HG03196 (cell line): Measurements from ENCODE around the gene GNPTG.

Experiments
- ATAC-seq: cut with Tn5 transposase; IDR thresholded peaks from one replicate; pipeline ENCODE4 v1.9.1; 2021; ENCODE audit not compliant: unreplicated experiment

Gene GNPTG

GRCh38 chr16:1367486-1368174 is 15.9 kb downstream of the GNPTG start:
- no peak for ATAC-seq

GRCh38 chr16:1371054-1371978 is 19.6 kb downstream of the GNPTG start:
- no peak for ATAC-seq

- no peak for ATAC-seq
Measured at GRCh38 chr16:1372292-1372950, 20.7 kb downstream of the GNPTG start.

DNA sequence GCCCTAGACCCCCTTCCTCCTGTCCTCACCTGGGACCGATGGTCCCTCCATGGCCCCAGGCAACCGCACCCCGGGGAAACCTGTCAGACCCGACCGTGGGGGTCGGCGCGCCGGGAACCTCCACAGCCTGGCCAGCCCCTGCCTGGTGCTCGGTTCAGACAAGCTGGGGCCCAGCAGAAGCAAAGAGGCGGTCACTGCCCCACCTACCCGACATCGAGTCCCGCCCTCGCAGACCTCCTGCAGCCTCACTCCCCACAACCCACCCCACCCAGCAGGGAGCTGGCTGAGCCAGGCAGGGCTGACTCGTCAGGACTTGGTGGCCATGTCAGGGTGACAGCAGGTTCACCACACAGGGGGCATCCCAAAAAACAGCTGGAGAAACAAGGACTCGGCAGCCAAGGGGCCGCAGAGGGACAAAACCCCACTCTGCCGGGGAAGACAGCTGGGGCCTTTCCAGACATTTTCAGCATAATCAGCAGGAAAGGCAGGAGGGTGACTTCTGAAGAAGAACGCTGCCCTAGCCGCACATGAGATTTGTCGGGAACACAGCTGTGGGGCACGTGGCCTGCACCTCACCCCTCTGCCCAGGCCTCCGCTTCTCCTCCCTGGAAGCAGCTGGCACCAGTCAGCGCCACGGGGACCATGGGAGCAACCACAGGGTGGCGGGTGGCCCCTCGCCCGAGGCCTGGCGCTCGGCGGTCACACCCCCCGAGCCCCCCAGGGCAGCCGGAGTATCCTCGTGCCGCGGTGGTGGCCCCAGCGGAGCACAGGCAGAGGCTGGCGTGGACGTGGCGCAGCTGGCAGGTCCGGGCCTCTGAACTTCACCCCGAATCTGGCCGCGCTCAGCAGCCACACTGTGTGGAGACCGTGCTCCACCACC is 22.9 kb downstream of the GNPTG start:
- ATAC-seq, result no peak

DNA sequence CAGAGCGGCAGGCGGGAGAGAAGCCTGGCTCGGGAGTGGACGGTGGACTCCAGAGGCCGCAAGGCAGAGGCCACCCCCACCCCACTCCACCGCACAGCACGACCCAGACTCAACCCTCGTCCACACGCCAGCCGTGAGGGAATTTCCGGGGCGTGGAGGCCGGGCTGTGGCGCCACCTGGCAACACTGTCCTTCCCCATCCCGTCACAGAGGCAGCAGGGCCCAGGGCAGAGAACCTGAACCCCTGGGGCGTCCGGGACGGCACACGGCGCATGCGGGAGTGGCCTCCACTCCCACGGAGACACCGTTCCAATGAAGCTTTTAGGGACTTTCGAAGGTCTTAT is 23.5 kb downstream of the GNPTG start:
- ATAC-seq, result no peak

DNA sequence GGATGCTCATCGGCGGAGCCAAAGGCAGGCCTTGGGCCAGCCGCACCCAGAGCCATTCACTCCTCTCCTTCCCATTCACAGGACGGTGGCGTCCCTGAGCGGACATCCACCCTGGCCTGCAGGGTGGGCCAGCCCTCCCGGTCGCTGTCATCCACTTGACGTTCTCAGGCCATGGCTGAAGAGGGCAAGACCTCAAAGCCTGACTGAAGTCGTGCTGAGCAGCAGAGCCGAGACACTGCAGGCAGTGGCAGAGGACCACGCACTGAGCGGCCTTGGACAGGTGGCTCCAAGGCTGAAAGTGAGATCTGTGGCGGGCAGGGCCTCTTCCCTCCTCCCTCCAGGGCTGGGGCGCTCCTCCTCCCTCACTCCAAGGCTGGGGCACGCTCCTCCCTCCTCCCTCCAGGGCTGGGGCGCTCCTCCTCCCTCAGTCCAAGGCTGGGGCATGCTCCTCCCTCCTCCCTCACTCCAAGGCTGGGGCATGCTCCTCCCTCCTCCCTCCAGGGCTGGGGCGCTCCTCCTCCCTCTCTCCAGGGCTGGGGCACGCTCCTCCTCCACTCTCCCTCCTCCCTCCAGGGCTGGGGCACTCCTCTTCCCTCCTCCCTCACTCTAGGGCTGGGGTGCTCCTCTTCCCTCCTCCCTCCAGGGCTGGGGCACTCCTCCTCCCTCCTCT is 24.1 kb downstream of the GNPTG start:
- no peak for ATAC-seq

GRCh38 chr16:1377406-1378010 is 25.8 kb downstream of the GNPTG start:
- ATAC-seq, result no peak

DNA sequence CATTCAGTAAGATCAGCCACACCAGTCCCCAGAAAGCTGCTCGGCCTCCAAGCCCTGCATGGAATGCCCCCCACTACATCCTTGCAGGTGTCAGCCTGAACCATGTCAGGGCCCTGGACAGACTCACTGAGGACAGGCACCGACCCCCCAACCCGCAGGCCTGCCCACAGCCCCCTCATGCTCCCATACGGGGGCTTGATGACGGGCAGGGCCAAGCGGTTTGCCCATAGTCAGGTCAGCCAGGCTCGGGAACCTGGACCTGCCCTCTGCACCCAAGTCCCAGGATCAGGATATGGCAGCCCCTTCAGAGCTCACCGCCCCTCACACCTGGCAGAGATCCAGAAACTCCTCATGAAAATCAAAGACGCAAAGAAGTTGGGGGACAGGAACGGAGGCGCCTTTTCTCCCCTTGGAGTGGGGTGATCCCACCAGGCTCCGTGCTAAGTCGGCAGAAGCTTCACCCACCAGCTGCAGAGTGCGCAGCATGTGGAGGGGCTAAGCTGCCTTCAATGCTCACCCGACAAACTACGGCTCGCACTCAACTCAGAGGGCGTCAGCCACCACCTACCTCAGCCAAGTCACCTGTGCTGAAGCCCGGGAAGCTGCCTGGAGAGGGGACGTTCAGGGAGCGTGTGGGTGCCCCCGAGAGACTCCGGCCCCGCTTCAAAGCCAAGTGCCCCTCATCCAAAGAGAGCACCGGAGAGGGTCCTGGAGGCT is 26.5 kb downstream of the GNPTG start:
- ATAC-seq, result no peak

DNA sequence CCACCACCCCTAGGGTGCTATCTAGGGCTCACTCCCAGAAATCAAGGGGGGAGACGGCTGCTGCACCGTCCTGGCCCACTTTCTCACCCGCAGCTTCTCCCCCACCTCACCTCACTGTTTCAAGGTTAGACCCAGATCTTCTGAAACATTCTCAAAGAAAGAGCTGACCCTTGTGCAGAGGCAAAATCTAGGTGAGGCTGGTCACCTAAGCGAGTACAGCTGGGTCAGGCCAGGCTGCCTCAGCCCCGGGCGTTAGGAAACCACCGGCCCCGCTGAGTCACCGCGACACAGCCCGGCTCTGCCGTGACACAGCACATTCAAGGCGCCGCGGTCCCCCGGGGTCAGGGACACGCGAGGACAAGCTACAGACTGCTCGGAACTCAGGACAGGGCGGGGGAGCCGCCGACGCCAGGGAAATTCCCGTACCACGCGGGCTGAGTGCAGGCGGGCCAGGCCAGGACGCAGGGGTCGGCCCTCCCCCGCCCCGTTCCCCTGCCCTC is 27.1 kb downstream of the GNPTG start:
- ATAC-seq, result no peak

- no peak for ATAC-seq
Measured at GRCh38 chr16:1379304-1380076, 27.8 kb downstream of the GNPTG start.

DNA sequence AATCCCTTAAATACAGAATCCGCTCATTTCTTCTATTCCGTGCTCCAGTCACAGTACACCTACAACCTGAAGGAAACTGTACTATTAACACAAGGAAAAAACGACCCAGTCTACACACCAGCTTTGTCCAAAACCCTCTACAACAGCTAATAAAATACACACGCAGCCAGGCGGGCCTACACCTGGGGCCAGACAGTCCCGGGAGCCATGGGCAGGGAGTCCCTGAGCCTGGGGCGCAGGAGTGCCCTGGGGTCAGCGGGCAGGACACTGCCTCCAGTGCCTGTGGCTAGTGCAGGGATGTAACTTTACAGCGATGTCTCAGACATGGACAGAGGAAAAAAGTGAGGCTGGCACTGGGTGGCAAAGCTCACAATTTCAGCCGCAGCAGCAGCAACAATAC is 28.5 kb downstream of the GNPTG start:
- ATAC-seq, result no peak

- no peak for ATAC-seq
Measured at GRCh38 chr16:1381612-1382406, 30.1 kb downstream of the GNPTG start.

GRCh38 chr16:1383556-1383955 is 31.8 kb downstream of the GNPTG start:
- ATAC-seq, result no peak

DNA sequence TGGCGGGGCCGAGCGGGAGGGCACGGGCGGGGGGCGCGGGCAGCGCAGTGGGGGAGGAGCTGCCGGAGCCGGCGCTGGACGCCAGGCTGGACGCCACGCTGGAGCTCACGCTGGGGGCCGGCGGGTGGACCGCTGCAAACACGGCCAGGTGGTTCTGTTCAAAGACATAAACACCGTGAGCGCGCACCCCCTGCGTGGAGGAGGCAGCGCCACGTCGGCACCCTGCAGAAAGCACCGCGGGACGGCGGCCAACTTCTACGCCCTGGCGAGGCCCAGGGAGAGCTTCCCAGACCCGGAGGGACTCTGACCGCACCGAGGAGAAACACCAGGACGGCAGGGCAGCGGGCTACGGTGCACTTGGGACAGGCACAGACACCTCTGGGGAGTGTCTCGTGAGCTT is 33.5 kb downstream of the GNPTG start:
- ATAC-seq, result no peak

DNA sequence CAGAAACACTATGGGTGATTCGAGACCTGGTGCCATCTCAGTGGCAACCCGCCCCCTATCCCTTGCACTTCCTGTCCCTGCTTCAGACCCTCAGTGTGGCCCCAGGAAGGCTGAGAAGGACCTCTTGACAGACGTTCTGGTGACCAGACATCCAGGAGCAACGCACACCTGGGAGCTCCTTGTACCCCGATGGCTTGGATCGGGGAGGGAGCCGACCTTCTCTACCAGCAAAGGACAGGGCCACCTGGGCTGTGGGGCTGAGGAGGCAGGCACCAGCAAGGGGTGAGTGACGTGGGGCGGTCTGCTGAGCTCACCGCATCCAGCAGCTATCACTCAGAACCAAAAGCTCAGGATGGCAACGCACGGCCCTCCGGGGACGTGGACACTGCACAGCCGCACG is 35.6 kb downstream of the GNPTG start:
- ATAC-seq, result no peak

DNA sequence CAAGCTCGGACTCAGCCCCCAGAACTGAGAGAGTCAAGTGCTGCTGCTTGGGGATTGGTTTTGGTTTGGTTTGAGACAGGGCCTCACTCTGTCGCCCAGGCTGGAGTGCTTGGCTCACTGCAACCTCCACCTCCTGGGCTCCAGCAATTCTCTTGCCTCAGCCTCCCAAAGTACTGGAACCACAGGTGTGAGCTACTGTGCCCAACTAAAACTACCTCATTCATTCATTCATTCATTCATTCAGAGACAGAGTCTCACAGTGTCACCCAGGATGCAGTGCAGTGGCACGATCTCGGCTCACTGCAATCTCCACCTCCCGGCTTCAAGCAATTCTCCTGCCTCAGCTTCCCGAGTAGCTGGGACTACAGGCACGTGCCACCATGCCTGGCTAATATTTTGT is 38.0 kb downstream of the GNPTG start:
- no peak for ATAC-seq

GRCh38 chr16:1390239-1390779 is 38.6 kb downstream of the GNPTG start:
- ATAC-seq, result no peak
